NT2/D1 (cell line): Measurements from ENCODE around the gene KCNJ14.
"Not testable (repeated sequence)": the region's sequence is repeated elsewhere in the genome, so short reads cannot be mapped to it uniquely, and the experiment has no call there.

ENCODE experiments used
- YY1 ChIP-seq: IDR thresholded peaks from 2 replicates; pipeline ENCODE4 v1.6.1; 2011; ENCODE audit not compliant: insufficient read length, insufficient read depth
- ZNF274 ChIP-seq: IDR thresholded peaks from 2 replicates; pipeline ENCODE4 v1.6.1; 2011; ENCODE audit warnings: mild to moderate bottlenecking, low read depth, low read length

- TF ChIP-seq ZNF274, YY1: not testable (repeated sequence)
Observed at GRCh38 chr19:48488478-48488877, 33.1 kb downstream of the KCNJ14 start.
